ENCODE data around the gene TP63.

DNA sequence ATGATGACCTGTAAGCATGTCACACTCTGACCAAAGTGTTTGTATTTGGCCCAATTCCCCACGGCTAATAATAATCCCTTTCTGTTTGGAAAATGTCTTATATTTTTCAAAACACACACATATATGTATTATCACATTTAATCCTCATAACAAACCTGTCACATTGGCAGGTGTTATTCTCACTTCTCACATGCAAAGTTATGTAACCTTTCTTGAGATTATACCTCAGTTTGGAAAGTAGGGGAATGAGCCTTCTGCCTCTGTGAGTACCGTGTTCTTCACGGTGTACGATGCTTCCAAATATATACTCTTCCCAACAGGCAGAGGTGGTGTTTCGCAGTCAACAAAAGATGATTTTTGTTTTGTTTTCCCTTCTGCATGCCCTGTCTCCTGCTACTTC lies 205.6 kb downstream of the TP63 start:
- TF ChIP-seq, protein P1, sequence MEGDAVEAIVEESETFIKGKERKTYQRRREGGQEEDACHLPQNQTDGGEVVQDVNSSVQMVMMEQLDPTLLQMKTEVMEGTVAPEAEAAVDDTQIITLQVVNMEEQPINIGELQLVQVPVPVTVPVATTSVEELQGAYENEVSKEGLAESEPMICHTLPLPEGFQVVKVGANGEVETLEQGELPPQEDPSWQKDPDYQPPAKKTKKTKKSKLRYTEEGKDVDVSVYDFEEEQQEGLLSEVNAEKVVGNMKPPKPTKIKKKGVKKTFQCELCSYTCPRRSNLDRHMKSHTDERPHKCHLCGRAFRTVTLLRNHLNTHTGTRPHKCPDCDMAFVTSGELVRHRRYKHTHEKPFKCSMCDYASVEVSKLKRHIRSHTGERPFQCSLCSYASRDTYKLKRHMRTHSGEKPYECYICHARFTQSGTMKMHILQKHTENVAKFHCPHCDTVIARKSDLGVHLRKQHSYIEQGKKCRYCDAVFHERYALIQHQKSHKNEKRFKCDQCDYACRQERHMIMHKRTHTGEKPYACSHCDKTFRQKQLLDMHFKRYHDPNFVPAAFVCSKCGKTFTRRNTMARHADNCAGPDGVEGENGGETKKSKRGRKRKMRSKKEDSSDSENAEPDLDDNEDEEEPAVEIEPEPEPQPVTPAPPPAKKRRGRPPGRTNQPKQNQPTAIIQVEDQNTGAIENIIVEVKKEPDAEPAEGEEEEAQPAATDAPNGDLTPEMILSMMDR (IDR thresholded peaks at IDR 0.05) = no peak
- TF ChIP-seq ZFX (IDR thresholded peaks at IDR 0.05; ENCODE audit: borderline replicate concordance) = no peak
